ENCODE results near the gene NALF2. TPM values are rescaled to one million over a fixed set of nuclear protein-coding genes. Genes with fewer than 3 reads are reported as not detected.

The NALF2 gene
- total RNA-seq, 1 experiment from 2014 or later, result not detected

- Histone ChIP-seq H3K36me3 (ENCODE audit: low read depth) (no peaks in the 10 kb centered on the region), H3F3A (ENCODE audit: insufficient read depth, low read depth) (no peaks in the 10 kb centered on the region), H3K4me3 (no peak overlapping the region), H3K4me1 (replicated peaks; ENCODE audit: insufficient read depth) (no peaks in the 10 kb centered on the region), H3K4me2 (no peak overlapping the region), H3K79me2 (ENCODE audit: low read depth) (no peaks in the 10 kb centered on the region), H3K9me2 (ENCODE audit: insufficient read depth) (no peaks in the 10 kb centered on the region), H3K27ac (no peak overlapping the region), H3K27me3 (ENCODE audit: insufficient read depth, low read depth) (0 out of 2 replicates have a peak, but pooled peaks cover 7% of the 10 kb centered on the region), H4K20me1 (ENCODE audit: insufficient read depth) (no peaks in the 10 kb centered on the region), H3K9me3 (ENCODE audit: insufficient read depth, low read depth) (no peaks in the 10 kb centered on the region), H2AFZ (no peak overlapping the region)
- DNase-seq, result no peak
- intact Hi-C loops (cut with micrococcal nuclease; ENCODE audit: unreplicated experiment), result loop anchor here (5.0 kb wide), 1 partner anchor 562 kb away; no protein-coding TSS in a partner anchor
- ChIA-PET CTCF (no interaction called here), POLR2A (ENCODE audit: unreplicated experiment) (no interaction called here)
- BruUV-seq (replicated peaks), result no TSS peak
- TF ChIP-seq, protein P1, sequence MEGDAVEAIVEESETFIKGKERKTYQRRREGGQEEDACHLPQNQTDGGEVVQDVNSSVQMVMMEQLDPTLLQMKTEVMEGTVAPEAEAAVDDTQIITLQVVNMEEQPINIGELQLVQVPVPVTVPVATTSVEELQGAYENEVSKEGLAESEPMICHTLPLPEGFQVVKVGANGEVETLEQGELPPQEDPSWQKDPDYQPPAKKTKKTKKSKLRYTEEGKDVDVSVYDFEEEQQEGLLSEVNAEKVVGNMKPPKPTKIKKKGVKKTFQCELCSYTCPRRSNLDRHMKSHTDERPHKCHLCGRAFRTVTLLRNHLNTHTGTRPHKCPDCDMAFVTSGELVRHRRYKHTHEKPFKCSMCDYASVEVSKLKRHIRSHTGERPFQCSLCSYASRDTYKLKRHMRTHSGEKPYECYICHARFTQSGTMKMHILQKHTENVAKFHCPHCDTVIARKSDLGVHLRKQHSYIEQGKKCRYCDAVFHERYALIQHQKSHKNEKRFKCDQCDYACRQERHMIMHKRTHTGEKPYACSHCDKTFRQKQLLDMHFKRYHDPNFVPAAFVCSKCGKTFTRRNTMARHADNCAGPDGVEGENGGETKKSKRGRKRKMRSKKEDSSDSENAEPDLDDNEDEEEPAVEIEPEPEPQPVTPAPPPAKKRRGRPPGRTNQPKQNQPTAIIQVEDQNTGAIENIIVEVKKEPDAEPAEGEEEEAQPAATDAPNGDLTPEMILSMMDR (conservative IDR thresholded peaks at IDR 0.05), result no peak
- TF ChIP-seq EZH2 (IDR thresholded peaks at IDR 0.05; ENCODE audit: low read depth), result no peak
Measured at GRCh38 chrX:69535661-69536060, 31.5 kb downstream of the NALF2 start.

DNA sequence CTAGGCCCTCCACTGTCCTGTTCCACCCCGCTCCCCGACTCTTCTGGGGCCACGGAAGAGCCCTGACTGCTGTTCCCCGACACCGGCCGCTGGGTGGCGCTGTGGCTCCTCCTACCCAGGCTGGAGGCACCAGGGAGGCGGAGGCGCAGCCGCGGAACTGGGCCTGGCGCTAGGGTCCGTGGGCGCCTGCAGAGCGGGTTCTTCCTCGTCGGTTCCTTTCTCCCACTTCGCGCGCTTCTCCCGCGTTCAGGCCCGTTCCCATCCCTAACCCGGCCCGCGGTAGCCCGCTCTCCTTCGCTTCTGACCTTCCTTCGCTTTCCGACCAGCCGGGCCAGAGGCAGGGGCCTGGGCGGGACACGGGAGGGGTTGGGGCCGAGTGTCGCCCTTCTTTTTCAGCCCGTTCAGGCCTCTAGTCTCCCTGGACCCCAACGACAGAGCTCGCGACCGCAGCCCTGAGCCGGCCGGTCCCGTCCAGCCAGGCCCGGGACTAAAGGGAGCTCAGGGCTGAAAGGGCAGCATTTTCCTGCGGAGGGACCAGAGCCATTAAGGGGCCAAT lies 34.3 kb downstream of the NALF2 start:
- H2AFZ ChIP-seq, result no peak overlapping the region
- H3K36me3 ChIP-seq (ENCODE audit: low read depth), result no peaks in the 10 kb centered on the region
- DNase-seq, result peak in 1 of 2 experiments; percentile 32
- no TSS peak for BruUV-seq (replicated peaks)
- H3K27ac ChIP-seq, result no peak overlapping the region
- no peak overlapping the region for H3K4me3 ChIP-seq
- H3K9me2 ChIP-seq (ENCODE audit: insufficient read depth), result no peaks in the 10 kb centered on the region
- TF ChIP-seq EZH2 (IDR thresholded peaks at IDR 0.05; ENCODE audit: low read depth), result no peak
- TF ChIP-seq, protein P1 (conservative IDR thresholded peaks at IDR 0.05), result peak; percentile 63
- intact Hi-C loops (cut with micrococcal nuclease; ENCODE audit: unreplicated experiment), result loop anchor here (5.0 kb wide), 1 partner anchor 559 kb away; no protein-coding TSS in a partner anchor
- ChIA-PET CTCF (no interaction called here), POLR2A (ENCODE audit: unreplicated experiment) (no interaction called here)
- H3K9me3 ChIP-seq (ENCODE audit: insufficient read depth, low read depth), result no peaks in the 10 kb centered on the region
- no peaks in the 10 kb centered on the region for H3K4me1 ChIP-seq (replicated peaks; ENCODE audit: insufficient read depth)
- no peaks in the 10 kb centered on the region for H4K20me1 ChIP-seq (ENCODE audit: insufficient read depth)
- no peak overlapping the region for H3K4me2 ChIP-seq
- 0 out of 2 replicates have a peak, but pooled peaks cover 4% of the 10 kb centered on the region for H3K27me3 ChIP-seq (ENCODE audit: insufficient read depth, low read depth)
- H3F3A ChIP-seq (ENCODE audit: insufficient read depth, low read depth), result no peaks in the 10 kb centered on the region
- H3K79me2 ChIP-seq (ENCODE audit: low read depth), result no peaks in the 10 kb centered on the region

- BruUV-seq (replicated peaks), result no TSS peak
- Histone ChIP-seq H3K27me3 (ENCODE audit: insufficient read depth, low read depth) (0 out of 2 replicates have a peak, but pooled peaks cover 4% of the 10 kb centered on the region), H3K36me3 (ENCODE audit: low read depth) (no peaks in the 10 kb centered on the region), H4K20me1 (ENCODE audit: insufficient read depth) (no peaks in the 10 kb centered on the region), H3K27ac (no peak overlapping the region), H3K4me3 (no peak overlapping the region), H3K79me2 (ENCODE audit: low read depth) (no peaks in the 10 kb centered on the region), H3K9me3 (ENCODE audit: insufficient read depth, low read depth) (no peaks in the 10 kb centered on the region), H3F3A (ENCODE audit: insufficient read depth, low read depth) (no peaks in the 10 kb centered on the region), H2AFZ (no peak overlapping the region), H3K9me2 (ENCODE audit: insufficient read depth) (no peaks in the 10 kb centered on the region), H3K4me1 (replicated peaks; ENCODE audit: insufficient read depth) (no peaks in the 10 kb centered on the region), H3K4me2 (no peak overlapping the region)
- DNase-seq, result no peak
- intact Hi-C loops (cut with micrococcal nuclease; ENCODE audit: unreplicated experiment), result loop anchor here (5.0 kb wide), 1 partner anchor 558 kb away; no protein-coding TSS in a partner anchor
- TF ChIP-seq, protein P1 (conservative IDR thresholded peaks at IDR 0.05), result no peak
- no peak for TF ChIP-seq EZH2 (IDR thresholded peaks at IDR 0.05; ENCODE audit: low read depth)
- ChIA-PET CTCF (no interaction called here), POLR2A (ENCODE audit: unreplicated experiment) (no interaction called here)
Measured at GRCh38 chrX:69539437-69539836, 35.3 kb downstream of the NALF2 start.

Measured in PC-9 (cell line).